Neural cell (in vitro differentiated cells): ENCODE measurements around the gene METTL3. TPM values are rescaled to one million over a fixed set of nuclear protein-coding genes. Genes with fewer than 3 reads are reported as not detected.

Experiments
- H2AFZ ChIP-seq: fragments of 200-600, 300-800 bp; sonication (generic), shearing (Covaris generic); 2 replicates; pipeline ENCODE4 v1.6.0; 2014; ENCODE audit warnings: low read depth, mild to moderate bottlenecking, antibody characterized with exemption, low read length, moderate library complexity
- H3F3A ChIP-seq: fragments of 200-600 bp; shearing (Covaris generic); 2 replicates; pipeline ENCODE4 v1.6.1; 2016; ENCODE audit warnings: mild to moderate bottlenecking, moderate library complexity, mixed read lengths, antibody characterized with exemption, low read length; ENCODE audit not compliant: insufficient read depth, poor library complexity, severe bottlenecking
- H3K27ac ChIP-seq: fragments of 200-600, 300-800 bp; sonication (generic), shearing (Covaris generic); 2 replicates; pipeline ENCODE4 v1.5.1; 2014; ENCODE audit warnings: mild to moderate bottlenecking, low read length, moderate library complexity
- H3K27me3 ChIP-seq: fragments of 300-800, 200-600 bp; sonication (generic), shearing (Covaris generic); 2 replicates; pipeline ENCODE4 v1.6.0; 2014; ENCODE audit warnings: mild to moderate bottlenecking, low read depth, low read length, moderate library complexity; ENCODE audit not compliant: insufficient read depth
- H3K36me3 ChIP-seq: fragments of 300-800, 200-600 bp; sonication (generic), shearing (Covaris generic); 2 replicates; pipeline ENCODE4 v1.5.1; 2014; ENCODE audit warnings: mild to moderate bottlenecking, antibody characterized with exemption, low read length, moderate library complexity; ENCODE audit not compliant: insufficient read depth
- H3K4me2 ChIP-seq: fragments of 300-800, 200-600 bp; sonication (generic), shearing (Covaris generic); 2 replicates; pipeline ENCODE4 v1.6.0; 2014; ENCODE audit warnings: mild to moderate bottlenecking, low read length
- H3K4me3 ChIP-seq: fragments of 300-800, 200-600 bp; sonication (generic), shearing (Covaris generic); 2 replicates; pipeline ENCODE4 v1.5.1; 2014; ENCODE audit warnings: mild to moderate bottlenecking, low read length, moderate library complexity
- H3K79me2 ChIP-seq: fragments of 200-600 bp; shearing (Covaris generic); replicated peaks from 2 replicates; pipeline ENCODE4 v1.6.0; 2014; ENCODE audit warnings: mild to moderate bottlenecking, low read length, moderate library complexity; ENCODE audit not compliant: insufficient read depth
- H3K9ac ChIP-seq: fragments of 300-800, 200-600 bp; sonication (generic), shearing (Covaris generic); 2 replicates; pipeline ENCODE4 v1.6.1; 2016; ENCODE audit warnings: mild to moderate bottlenecking, low read length, mixed read lengths
- H3K9me2 ChIP-seq: fragments of 200-600 bp; shearing (Covaris generic); 2 replicates; pipeline ENCODE4 v1.6.1; 2016; ENCODE audit warnings: mild to moderate bottlenecking, low read length, mixed read lengths; ENCODE audit not compliant: insufficient read depth
- H3K9me3 ChIP-seq: fragments of 200-600, 300-800 bp; sonication (generic), shearing (Covaris generic); 2 replicates; pipeline ENCODE4 v1.6.1; 2016; ENCODE audit warnings: mild to moderate bottlenecking, mixed run types, low read length, moderate library complexity, mixed read lengths
- H4K20me1 ChIP-seq: fragments of 200-600 bp; shearing (Covaris generic); 2 replicates; pipeline ENCODE4 v1.6.1; 2016; ENCODE audit warnings: mild to moderate bottlenecking, mixed run types; ENCODE audit not compliant: insufficient read depth
- EP300 ChIP-seq: fragments of 450-650 bp; conservative IDR thresholded peaks from 2 replicates; pipeline ENCODE4 v1.6.1; 2014; ENCODE audit warnings: antibody characterized with exemption, mild to moderate bottlenecking, moderate library complexity; ENCODE audit not compliant: poor library complexity, severe bottlenecking
- EZH2 ChIP-seq: fragments of 200-600, 300-800 bp; shearing (Covaris generic), sonication (generic); IDR thresholded peaks from 2 replicates; pipeline ENCODE4 v1.6.1; 2014; ENCODE audit warnings: antibody characterized with exemption, low read length, borderline replicate concordance, mild to moderate bottlenecking; ENCODE audit not compliant: insufficient read depth, poor library complexity, severe bottlenecking
- MXI1 ChIP-seq: fragments of 450-650 bp; conservative IDR thresholded peaks from 2 replicates; pipeline ENCODE4 v1.6.1; 2014; ENCODE audit warnings: antibody characterized with exemption, mild to moderate bottlenecking; ENCODE audit not compliant: poor library complexity, severe bottlenecking
- POLR2AphosphoS5 ChIP-seq: IDR thresholded peaks from 2 replicates; pipeline ENCODE4 v1.6.1; 2012
- RAD21 ChIP-seq: fragments of 450-650 bp; conservative IDR thresholded peaks from 2 replicates; pipeline ENCODE4 v1.6.1; 2014; ENCODE audit warnings: antibody characterized with exemption, mild to moderate bottlenecking, moderate library complexity
- SMC3 ChIP-seq: fragments of 450-650 bp; conservative IDR thresholded peaks from 2 replicates; pipeline ENCODE4 v1.6.1; 2014; ENCODE audit warnings: antibody characterized with exemption, mild to moderate bottlenecking, moderate library complexity; ENCODE audit not compliant: poor library complexity
- TAF1 ChIP-seq: IDR thresholded peaks from 2 replicates; pipeline ENCODE4 v1.6.1; 2012; ENCODE audit warnings: low read depth
- polyA plus RNA-seq: library from polyadenylated mRNA; depleted of rRNA; stranded (reverse); fragments of >200 nt; gene quantifications from 2 replicates; pipeline ENCODE4 v1.2.3, GENCODE V29; 2014
- TF ChIP-seq, protein P1 (sequence below): IDR thresholded peaks from 2 replicates; pipeline ENCODE4 v1.6.1; 2012; ENCODE audit warnings: borderline replicate concordance
- TF ChIP-seq, protein P2 (sequence below): fragments of 450-650 bp; IDR thresholded peaks from 2 replicates; pipeline ENCODE4 v1.5.1; 2014; ENCODE audit warnings: antibody characterized with exemption, mild to moderate bottlenecking, moderate library complexity; ENCODE audit not compliant: poor library complexity, severe bottlenecking

METTL3 gene
- polyA plus RNA-seq, 1 donor from 2014 or later: 262 TPM

DNA sequence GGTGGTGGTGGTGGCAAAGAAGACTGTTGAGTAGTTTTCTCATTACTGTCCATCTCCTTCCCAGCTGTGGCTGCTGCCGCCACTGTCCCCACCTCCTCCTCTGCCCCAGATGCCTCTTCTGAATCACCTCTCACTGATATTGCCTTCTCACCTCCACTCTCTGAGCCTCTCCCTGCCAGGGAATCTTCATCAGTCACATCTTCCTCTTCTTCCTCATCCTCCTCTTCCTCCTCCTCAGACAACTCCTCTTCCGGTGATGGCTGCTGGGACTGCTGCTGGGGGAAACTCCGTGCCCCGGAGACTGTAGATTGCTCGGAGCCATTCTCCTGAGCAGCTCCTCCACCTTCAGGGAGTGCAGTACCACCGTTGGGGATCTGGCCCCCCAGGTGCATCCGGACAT lies 12.1 kb upstream of the METTL3 start:
- no peak overlapping the region for H3K9ac ChIP-seq
- no peaks in the 10 kb centered on the region for H4K20me1 ChIP-seq
- TF ChIP-seq MXI1: no peak
- no peak for TF ChIP-seq SMC3
- no peak for TF ChIP-seq EZH2
- TF ChIP-seq, protein P1, sequence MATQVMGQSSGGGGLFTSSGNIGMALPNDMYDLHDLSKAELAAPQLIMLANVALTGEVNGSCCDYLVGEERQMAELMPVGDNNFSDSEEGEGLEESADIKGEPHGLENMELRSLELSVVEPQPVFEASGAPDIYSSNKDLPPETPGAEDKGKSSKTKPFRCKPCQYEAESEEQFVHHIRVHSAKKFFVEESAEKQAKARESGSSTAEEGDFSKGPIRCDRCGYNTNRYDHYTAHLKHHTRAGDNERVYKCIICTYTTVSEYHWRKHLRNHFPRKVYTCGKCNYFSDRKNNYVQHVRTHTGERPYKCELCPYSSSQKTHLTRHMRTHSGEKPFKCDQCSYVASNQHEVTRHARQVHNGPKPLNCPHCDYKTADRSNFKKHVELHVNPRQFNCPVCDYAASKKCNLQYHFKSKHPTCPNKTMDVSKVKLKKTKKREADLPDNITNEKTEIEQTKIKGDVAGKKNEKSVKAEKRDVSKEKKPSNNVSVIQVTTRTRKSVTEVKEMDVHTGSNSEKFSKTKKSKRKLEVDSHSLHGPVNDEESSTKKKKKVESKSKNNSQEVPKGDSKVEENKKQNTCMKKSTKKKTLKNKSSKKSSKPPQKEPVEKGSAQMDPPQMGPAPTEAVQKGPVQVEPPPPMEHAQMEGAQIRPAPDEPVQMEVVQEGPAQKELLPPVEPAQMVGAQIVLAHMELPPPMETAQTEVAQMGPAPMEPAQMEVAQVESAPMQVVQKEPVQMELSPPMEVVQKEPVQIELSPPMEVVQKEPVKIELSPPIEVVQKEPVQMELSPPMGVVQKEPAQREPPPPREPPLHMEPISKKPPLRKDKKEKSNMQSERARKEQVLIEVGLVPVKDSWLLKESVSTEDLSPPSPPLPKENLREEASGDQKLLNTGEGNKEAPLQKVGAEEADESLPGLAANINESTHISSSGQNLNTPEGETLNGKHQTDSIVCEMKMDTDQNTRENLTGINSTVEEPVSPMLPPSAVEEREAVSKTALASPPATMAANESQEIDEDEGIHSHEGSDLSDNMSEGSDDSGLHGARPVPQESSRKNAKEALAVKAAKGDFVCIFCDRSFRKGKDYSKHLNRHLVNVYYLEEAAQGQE: no peak
- no peaks in the 10 kb centered on the region for H3K27me3 ChIP-seq
- H2AFZ ChIP-seq: no peak overlapping the region
- H3K9me2 ChIP-seq: no peaks in the 10 kb centered on the region
- H3K36me3 ChIP-seq: peaks cover 12% of the 10 kb centered on the region
- no peak overlapping the region for H3K27ac ChIP-seq
- peaks cover 24% of the 10 kb centered on the region for H3K79me2 ChIP-seq
- H3K4me3 ChIP-seq: peak overlapping the region; percentile 32
- H3F3A ChIP-seq: peaks cover 3% of the 10 kb centered on the region
- no peaks in the 10 kb centered on the region for H3K9me3 ChIP-seq
- no peak overlapping the region for H3K4me2 ChIP-seq

DNA sequence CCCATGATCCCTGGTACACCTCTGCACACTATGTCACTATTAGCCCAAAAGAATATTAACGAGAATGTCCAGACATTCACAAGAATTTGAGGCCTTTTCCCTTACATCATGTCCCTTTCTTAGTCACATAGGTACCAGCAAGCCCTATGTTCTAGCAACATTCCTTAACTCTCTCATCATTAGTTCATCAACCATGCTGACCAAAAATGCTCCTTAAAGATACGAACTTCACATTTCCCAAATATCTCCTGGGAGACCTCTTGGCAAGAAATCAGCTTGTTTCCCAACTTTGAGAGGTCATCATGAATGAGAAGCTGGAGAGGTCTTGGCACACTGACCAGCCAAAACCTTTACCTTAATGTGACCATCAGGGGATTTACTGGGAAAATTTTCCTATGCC lies 10.4 kb upstream of the METTL3 start:
- Histone ChIP-seq H3K79me2 (peaks cover 20% of the 10 kb centered on the region), H3K36me3 (peaks cover 12% of the 10 kb centered on the region), H3K4me3 (peak overlapping the region; percentile 32), H2AFZ (no peak overlapping the region), H3K9me3 (no peaks in the 10 kb centered on the region), H3K9ac (no peak overlapping the region), H4K20me1 (no peaks in the 10 kb centered on the region), H3K4me2 (no peak overlapping the region), H3F3A (no peaks in the 10 kb centered on the region), H3K9me2 (no peaks in the 10 kb centered on the region), H3K27me3 (no peaks in the 10 kb centered on the region), H3K27ac (no peak overlapping the region)
- TF ChIP-seq, protein P1: no peak
- TF ChIP-seq, protein P2, sequence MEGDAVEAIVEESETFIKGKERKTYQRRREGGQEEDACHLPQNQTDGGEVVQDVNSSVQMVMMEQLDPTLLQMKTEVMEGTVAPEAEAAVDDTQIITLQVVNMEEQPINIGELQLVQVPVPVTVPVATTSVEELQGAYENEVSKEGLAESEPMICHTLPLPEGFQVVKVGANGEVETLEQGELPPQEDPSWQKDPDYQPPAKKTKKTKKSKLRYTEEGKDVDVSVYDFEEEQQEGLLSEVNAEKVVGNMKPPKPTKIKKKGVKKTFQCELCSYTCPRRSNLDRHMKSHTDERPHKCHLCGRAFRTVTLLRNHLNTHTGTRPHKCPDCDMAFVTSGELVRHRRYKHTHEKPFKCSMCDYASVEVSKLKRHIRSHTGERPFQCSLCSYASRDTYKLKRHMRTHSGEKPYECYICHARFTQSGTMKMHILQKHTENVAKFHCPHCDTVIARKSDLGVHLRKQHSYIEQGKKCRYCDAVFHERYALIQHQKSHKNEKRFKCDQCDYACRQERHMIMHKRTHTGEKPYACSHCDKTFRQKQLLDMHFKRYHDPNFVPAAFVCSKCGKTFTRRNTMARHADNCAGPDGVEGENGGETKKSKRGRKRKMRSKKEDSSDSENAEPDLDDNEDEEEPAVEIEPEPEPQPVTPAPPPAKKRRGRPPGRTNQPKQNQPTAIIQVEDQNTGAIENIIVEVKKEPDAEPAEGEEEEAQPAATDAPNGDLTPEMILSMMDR: no peak
- TF ChIP-seq RAD21 (no peak), MXI1 (no peak), POLR2AphosphoS5 (no peak), EZH2 (no peak), TAF1 (no peak), SMC3 (no peak), EP300 (no peak)
